ENCODE results near the gene TOGARAM2. TPM values are rescaled to one million over a fixed set of nuclear protein-coding genes. Genes with fewer than 3 reads are reported as not detected.

The TOGARAM2 gene
- total and polyA plus RNA-seq, 2 of the 13 experiments (the other 11 are each of a cell fraction or from before 2014, with no cell fraction given), result under 0.01 to 0.05 TPM

DNA sequence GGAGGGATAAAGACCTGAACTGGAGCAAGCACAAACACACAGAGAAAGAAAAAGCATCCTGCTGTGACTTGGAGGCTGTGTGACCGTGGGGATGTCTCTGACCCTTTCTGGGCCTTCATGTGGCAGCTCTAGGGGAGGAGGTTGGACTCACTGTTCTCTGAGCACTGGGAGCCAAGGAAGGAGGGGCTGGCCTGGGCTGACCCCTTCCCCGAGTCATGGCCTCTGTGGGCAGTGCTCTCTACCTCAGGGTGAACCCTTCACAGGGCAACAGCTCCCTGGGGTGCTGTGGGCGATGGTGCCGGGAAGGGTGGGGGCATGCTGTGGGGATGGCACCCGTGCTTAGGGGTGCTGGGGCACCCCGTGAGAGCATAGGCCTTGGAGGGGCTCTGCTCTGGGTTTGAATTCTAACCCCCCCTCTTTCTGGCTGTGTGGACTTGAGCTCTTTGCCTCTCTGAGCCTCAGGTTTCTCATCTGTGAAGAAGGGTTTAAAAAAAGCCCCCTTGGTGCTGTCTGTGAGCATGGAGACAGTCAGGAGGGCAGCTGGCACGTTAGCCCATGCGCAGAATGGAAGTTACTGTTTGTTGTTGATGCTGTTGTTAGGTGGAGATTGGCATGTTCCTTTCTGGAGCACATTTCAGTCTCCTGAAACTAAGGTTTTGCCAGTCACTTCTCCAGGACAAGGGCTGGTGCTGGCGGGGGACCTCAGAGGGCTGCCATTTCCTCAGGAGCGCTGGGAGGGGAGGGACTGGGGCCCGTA lies 700 bp downstream of the TOGARAM2 start:
- BruUV-seq (replicated peaks), result no TSS peak
- peak; percentile 9; the same call in 2 of the 3 replicates for ATAC-seq
- H3K27ac ChIP-seq (ENCODE audit: extremely low read length, insufficient read depth, low read length), result no peak overlapping the region
- no peaks in the 10 kb centered on the region for H3K79me2 ChIP-seq (ENCODE audit: insufficient read depth, low read length)
- H2AFZ ChIP-seq (ENCODE audit: low read length), result no peak overlapping the region
- CTCF ChIA-PET (ENCODE audit: low intra/inter-chr PET ratio, low total read pairs), result no interaction called here
- WGBS (ENCODE audit: low lambda C conversion rate), result 24% methylated on average over 5 of the region's 11 CpGs
- in situ Hi-C loops (cut with HindIII; ENCODE audit: extremely low pct_ligation_motif_present, low pct_unique_long_range_greater_than_20kb) (loop anchor here (25.0 kb wide), 1 partner anchor 856 kb away; no protein-coding TSS in a partner anchor), intact Hi-C loops (cut with micrococcal nuclease; ENCODE audit: unreplicated experiment) (no loop called here)
- H4K20me1 ChIP-seq (ENCODE audit: insufficient read depth, low read length), result no peaks in the 10 kb centered on the region
- no peak for TF ChIP-seq BCL6 (CRISPR knock-in tag; IDR thresholded peaks at IDR 0.05)
- TF ChIP-seq ZNF263 (CRISPR knock-in tag; IDR thresholded peaks at IDR 0.05), result 0 out of 2 replicates have a peak, but pooled peaks have one; percentile 22
- peak; percentile 79 for TF ChIP-seq ZNF768 (CRISPR knock-in tag; IDR thresholded peaks at IDR 0.05)
- no peak overlapping the region for H3K4me2 ChIP-seq (ENCODE audit: low read depth, low read length)
- no peak overlapping the region for H3K4me3 ChIP-seq (replicated peaks in 1 of 3; ENCODE audit: insufficient read depth in 1 of 3, low read depth in 2 of 3, low read length in 3 of 3)
- peaks cover 4 to 50% of the 10 kb centered on the region in 2 experiments; a peak in 3 of 5 replicates for H3K27me3 ChIP-seq (ENCODE audit: control insufficient read depth in 1 of 2, insufficient read depth in 2 of 2, low read length in 2 of 2)
- POLR2A ChIA-PET, result no interaction called here
- no peaks in the 10 kb centered on the region for H3K9me3 ChIP-seq (ENCODE audit: low read length)
- H3K4me1 ChIP-seq (ENCODE audit: insufficient read depth, low read length), result peaks cover 5% of the 10 kb centered on the region; the same call in 1 of the 2 replicates
- FAIRE-seq, result no peak
- DNase-seq (ENCODE audit: low spot score), result no peak
- no peak overlapping the region for H3K9ac ChIP-seq (ENCODE audit: insufficient read depth, low read depth, low read length)
- H3K36me3 ChIP-seq (replicated peaks in 1 of 2; ENCODE audit: control insufficient read depth in 1 of 2, insufficient read depth in 2 of 2, low read length in 2 of 2), result no peaks in the 10 kb centered on the region

DNA sequence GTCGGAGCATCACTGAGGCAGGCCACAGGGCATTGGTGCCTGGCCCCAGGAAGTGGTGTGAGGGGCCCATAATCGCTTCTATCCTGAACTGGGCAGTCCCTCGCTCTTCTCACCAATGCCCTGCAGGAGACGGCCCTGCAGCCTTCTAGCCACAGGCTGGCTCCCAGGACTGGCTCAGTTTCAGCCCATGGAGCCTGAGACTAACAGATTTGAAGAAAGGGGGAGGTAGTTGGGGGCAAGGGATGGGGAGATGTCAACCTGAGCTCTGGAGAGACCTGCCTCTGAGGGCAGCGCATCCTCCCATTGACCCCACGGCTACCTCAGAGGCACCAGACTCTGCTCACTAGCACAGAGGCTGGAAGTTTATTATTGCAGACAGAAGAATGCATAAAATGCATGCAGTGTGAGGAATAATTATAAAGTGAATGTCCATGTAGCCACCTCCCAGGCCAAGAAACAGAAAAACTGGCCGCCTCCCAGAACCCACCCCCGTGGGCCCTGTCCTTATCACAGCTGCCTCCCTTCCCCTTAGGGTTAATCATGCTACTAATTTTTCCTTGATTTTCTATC lies 1.4 kb downstream of the TOGARAM2 start:
- H3K4me2 ChIP-seq (ENCODE audit: low read depth, low read length), result no peak overlapping the region
- no peak overlapping the region for H3K9ac ChIP-seq (ENCODE audit: insufficient read depth, low read depth, low read length)
- no peaks in the 10 kb centered on the region for H3K79me2 ChIP-seq (ENCODE audit: insufficient read depth, low read length)
- in situ Hi-C loops (cut with HindIII; ENCODE audit: extremely low pct_ligation_motif_present, low pct_unique_long_range_greater_than_20kb) (loop anchor here (25.0 kb wide), 1 partner anchor 855 kb away; no protein-coding TSS in a partner anchor), intact Hi-C loops (cut with micrococcal nuclease; ENCODE audit: unreplicated experiment) (no loop called here)
- no TSS peak for BruUV-seq (replicated peaks)
- DNase-seq (ENCODE audit: low spot score) (no peak), ATAC-seq (no peak; the same call in 2 of the 3 replicates), FAIRE-seq (no peak)
- H2AFZ ChIP-seq (ENCODE audit: low read length), result no peak overlapping the region
- H3K9me3 ChIP-seq (ENCODE audit: low read length), result no peaks in the 10 kb centered on the region
- POLR2A ChIA-PET, result no interaction called here
- H3K27me3 ChIP-seq (ENCODE audit: control insufficient read depth in 1 of 2, insufficient read depth in 2 of 2, low read length in 2 of 2), result peaks cover 3 to 54% of the 10 kb centered on the region in 2 experiments; a peak in 3 of 5 replicates
- 55% methylated on average over 7 of the region's 8 CpGs for WGBS (ENCODE audit: low lambda C conversion rate)
- no peak overlapping the region for H3K27ac ChIP-seq (ENCODE audit: extremely low read length, insufficient read depth, low read length)
- H3K36me3 ChIP-seq (replicated peaks in 1 of 2; ENCODE audit: control insufficient read depth in 1 of 2, insufficient read depth in 2 of 2, low read length in 2 of 2), result no peaks in the 10 kb centered on the region
- H3K4me3 ChIP-seq (replicated peaks in 1 of 3; ENCODE audit: insufficient read depth in 1 of 3, low read depth in 2 of 3, low read length in 3 of 3), result no peak overlapping the region
- no peaks in the 10 kb centered on the region for H4K20me1 ChIP-seq (ENCODE audit: insufficient read depth, low read length)
- H3K4me1 ChIP-seq (ENCODE audit: insufficient read depth, low read length), result peaks cover 5% of the 10 kb centered on the region; the same call in 1 of the 2 replicates
- CTCF ChIA-PET (ENCODE audit: low intra/inter-chr PET ratio, low total read pairs), result no interaction called here
- TF ChIP-seq HNF4G (IDR thresholded peaks at IDR 0.05; ENCODE audit: borderline replicate concordance, low read depth, low read length), result no peak
- TF ChIP-seq HNF4G (CRISPR knock-in tag; IDR thresholded peaks at IDR 0.05; ENCODE audit: borderline replicate concordance, low read depth), result no peak
- no peak for TF ChIP-seq REXO4 (CRISPR knock-in tag; IDR thresholded peaks at IDR 0.05; ENCODE audit: borderline replicate concordance)
- TF ChIP-seq, protein P1, sequence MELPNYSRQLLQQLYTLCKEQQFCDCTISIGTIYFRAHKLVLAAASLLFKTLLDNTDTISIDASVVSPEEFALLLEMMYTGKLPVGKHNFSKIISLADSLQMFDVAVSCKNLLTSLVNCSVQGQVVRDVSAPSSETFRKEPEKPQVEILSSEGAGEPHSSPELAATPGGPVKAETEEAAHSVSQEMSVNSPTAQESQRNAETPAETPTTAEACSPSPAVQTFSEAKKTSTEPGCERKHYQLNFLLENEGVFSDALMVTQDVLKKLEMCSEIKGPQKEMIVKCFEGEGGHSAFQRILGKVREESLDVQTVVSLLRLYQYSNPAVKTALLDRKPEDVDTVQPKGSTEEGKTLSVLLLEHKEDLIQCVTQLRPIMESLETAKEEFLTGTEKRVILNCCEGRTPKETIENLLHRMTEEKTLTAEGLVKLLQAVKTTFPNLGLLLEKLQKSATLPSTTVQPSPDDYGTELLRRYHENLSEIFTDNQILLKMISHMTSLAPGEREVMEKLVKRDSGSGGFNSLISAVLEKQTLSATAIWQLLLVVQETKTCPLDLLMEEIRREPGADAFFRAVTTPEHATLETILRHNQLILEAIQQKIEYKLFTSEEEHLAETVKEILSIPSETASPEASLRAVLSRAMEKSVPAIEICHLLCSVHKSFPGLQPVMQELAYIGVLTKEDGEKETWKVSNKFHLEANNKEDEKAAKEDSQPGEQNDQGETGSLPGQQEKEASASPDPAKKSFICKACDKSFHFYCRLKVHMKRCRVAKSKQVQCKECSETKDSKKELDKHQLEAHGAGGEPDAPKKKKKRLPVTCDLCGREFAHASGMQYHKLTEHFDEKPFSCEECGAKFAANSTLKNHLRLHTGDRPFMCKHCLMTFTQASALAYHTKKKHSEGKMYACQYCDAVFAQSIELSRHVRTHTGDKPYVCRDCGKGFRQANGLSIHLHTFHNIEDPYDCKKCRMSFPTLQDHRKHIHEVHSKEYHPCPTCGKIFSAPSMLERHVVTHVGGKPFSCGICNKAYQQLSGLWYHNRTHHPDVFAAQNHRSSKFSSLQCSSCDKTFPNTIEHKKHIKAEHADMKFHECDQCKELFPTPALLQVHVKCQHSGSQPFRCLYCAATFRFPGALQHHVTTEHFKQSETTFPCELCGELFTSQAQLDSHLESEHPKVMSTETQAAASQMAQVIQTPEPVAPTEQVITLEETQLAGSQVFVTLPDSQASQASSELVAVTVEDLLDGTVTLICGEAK (IDR thresholded peaks at IDR 0.05), result no peak
- TF ChIP-seq, protein P1 (CRISPR knock-in tag; IDR thresholded peaks at IDR 0.05), result no peak

All from HepG2 (cell line).